HepG2 (cell line): ENCODE data around the gene MARCHF9. TPM values are rescaled to one million over a fixed set of nuclear protein-coding genes. Genes with fewer than 3 reads are reported as not detected.

Source experiments
- ARID3A ChIP-seq: IDR thresholded peaks from 2 replicates; pipeline ENCODE4 v1.6.1; 2012; ENCODE audit warnings: low read depth, low read length, improper control_type of control experiment
- DMTF1 ChIP-seq: sonication (generic); formaldehyde crosslinking; IDR thresholded peaks from 2 replicates; pipeline ENCODE4 v1.4.0; 2020; ENCODE audit warnings: mild to moderate bottlenecking, missing genetic modification reagents
- EHMT2 ChIP-seq: fragments of 200-600 bp; sonication (generic); IDR thresholded peaks from 2 replicates; pipeline ENCODE4 v1.7.0; 2017; ENCODE audit warnings: antibody characterized with exemption, low read depth, low read length, borderline replicate concordance
- HDAC1 ChIP-seq: sonication (generic); formaldehyde crosslinking; IDR thresholded peaks from 2 replicates; pipeline ENCODE4 v1.5.1; 2020; ENCODE audit warnings: mild to moderate bottlenecking, missing genetic modification reagents
- NCOA1 ChIP-seq: sonication (generic); formaldehyde crosslinking; IDR thresholded peaks from 2 replicates; pipeline ENCODE4 v1.9.0; 2021; ENCODE audit warnings: missing genetic modification reagents
- NFKB2 ChIP-seq: sonication (generic); formaldehyde crosslinking; IDR thresholded peaks from 2 replicates; pipeline ENCODE4 v1.4.0; 2020; ENCODE audit warnings: missing genetic modification reagents, borderline replicate concordance
- NKX3-1 ChIP-seq: sonication (generic); formaldehyde crosslinking; IDR thresholded peaks from 2 replicates; pipeline ENCODE4 v1.5.0; 2020; ENCODE audit warnings: missing genetic modification reagents
- NR2C2 ChIP-seq: sonication (generic); formaldehyde crosslinking; IDR thresholded peaks from 2 replicates; pipeline ENCODE4 v1.4.0; 2020; ENCODE audit warnings: missing genetic modification reagents, mild to moderate bottlenecking, moderate library complexity, borderline replicate concordance
- SCMH1 ChIP-seq: sonication (generic); formaldehyde crosslinking; IDR thresholded peaks from 2 replicates; pipeline ENCODE4 v1.9.0; 2021; ENCODE audit warnings: missing genetic modification reagents, mild to moderate bottlenecking, borderline replicate concordance
- SMYD3 ChIP-seq: sonication (generic); formaldehyde crosslinking; IDR thresholded peaks from 2 replicates; pipeline ENCODE4 v1.8.1; 2023; ENCODE audit warnings: mild to moderate bottlenecking, missing genetic modification reagents
- SNAPC4 ChIP-seq: sonication (generic); formaldehyde crosslinking; IDR thresholded peaks from 2 replicates; pipeline ENCODE4 v1.4.0; 2020; ENCODE audit warnings: mild to moderate bottlenecking, missing genetic modification reagents
- ZFP62 ChIP-seq: sonication (generic); formaldehyde crosslinking; IDR thresholded peaks from 2 replicates; pipeline ENCODE4 v1.4.0; 2020; ENCODE audit warnings: missing genetic modification reagents
- ZNF180 ChIP-seq: sonication (generic); formaldehyde crosslinking; IDR thresholded peaks from 2 replicates; pipeline ENCODE4 v1.4.0; 2020; ENCODE audit warnings: low read depth, missing genetic modification reagents, borderline replicate concordance
- ZNF44 ChIP-seq: sonication (generic); formaldehyde crosslinking; IDR thresholded peaks from 2 replicates; pipeline ENCODE4 v1.5.1; 2020; ENCODE audit warnings: mild to moderate bottlenecking, missing genetic modification reagents
- ZNF546 ChIP-seq: sonication (generic); formaldehyde crosslinking; conservative IDR thresholded peaks from 2 replicates; pipeline ENCODE4 v1.8.1; 2023; ENCODE audit warnings: mild to moderate bottlenecking, missing genetic modification reagents
- ZNF7 ChIP-seq: IDR thresholded peaks from 2 replicates; pipeline ENCODE4 v1.6.1; 2016; ENCODE audit warnings: missing biosample characterization, missing genetic modification reagents
- ZNF784 ChIP-seq: sonication (generic); formaldehyde crosslinking; IDR thresholded peaks from 2 replicates; pipeline ENCODE4 v1.5.1; 2020; ENCODE audit warnings: missing genetic modification reagents, mild to moderate bottlenecking, borderline replicate concordance
- ZSCAN22 ChIP-seq: sonication (generic); formaldehyde crosslinking; IDR thresholded peaks from 2 replicates; pipeline ENCODE4 v1.4.0; 2020; ENCODE audit warnings: mild to moderate bottlenecking, missing genetic modification reagents
- polyA plus RNA-seq, 8 experiments: library from polyadenylated mRNA; depleted of rRNA in 3 of 8; stranded (reverse) in 7 of 8; unstranded in 1 of 8; fragments of >200 nt; fragmentation: Illumina TruSeq in 4 of 8; extraction: Trizol in 4 of 8; gene quantifications; 2 replicates each; pipeline versions ENCODE4 v1.2.1 to v1.2.3, GENCODE V29; 2011 to 2016; ENCODE audit warnings: low read depth in 4 of 8, missing spikeins in 1 of 8, mixed read lengths in 1 of 8; ENCODE audit not compliant: insufficient read depth in 1 of 8
- total RNA-seq, 5 experiments: library from RNA; depleted of rRNA; stranded (reverse); fragments of >200 nt; fragmentation: Illumina TruSeq; extraction: Trizol; gene quantifications; 2 replicates each; pipeline ENCODE4 v1.2.3, GENCODE V29; 2016; ENCODE audit warnings: low read depth in 1 of 5

The MARCHF9 gene
- total and polyA plus RNA-seq, 2 of the 13 experiments (the other 11 are each of a cell fraction or from before 2014, with no cell fraction given): 5.7 to 9.6 TPM

GRCh38 chr12:57755454-57756372 is 810 bp downstream of the MARCHF9 start (continued):
- peak; percentile 49; the same call in 1 of the 2 replicates for TF ChIP-seq ZNF546 (CRISPR knock-in tag)
- TF ChIP-seq ZFP62 (CRISPR knock-in tag): no peak
- TF ChIP-seq SCMH1 (CRISPR knock-in tag): no peak
- no peak for TF ChIP-seq SNAPC4 (CRISPR knock-in tag)
- no peak for TF ChIP-seq ZNF180
- TF ChIP-seq HDAC1 (CRISPR knock-in tag): peak; percentile 81
- TF ChIP-seq NR2C2 (CRISPR knock-in tag): peak; percentile 82
- TF ChIP-seq ZNF7 (CRISPR knock-in tag): no peak
- TF ChIP-seq DMTF1 (CRISPR knock-in tag): no peak
- no peak for TF ChIP-seq EHMT2
- no peak for TF ChIP-seq NKX3-1 (CRISPR knock-in tag)
- peak; percentile 81; the same call in 1 of the 2 replicates for TF ChIP-seq NFKB2
- TF ChIP-seq ZSCAN22 (CRISPR knock-in tag): no peak
- TF ChIP-seq ZNF784 (CRISPR knock-in tag): no peak
- no peak for TF ChIP-seq ARID3A
- no peak for TF ChIP-seq NCOA1 (CRISPR knock-in tag)
- no peak for TF ChIP-seq ZNF44 (CRISPR knock-in tag)
- TF ChIP-seq SMYD3 (CRISPR knock-in tag): no peak
